CD8-positive, alpha-beta memory T cell (primary cell): ENCODE results near the gene CFAP53. TPM values are rescaled to one million over a fixed set of nuclear protein-coding genes. Genes with fewer than 3 reads are reported as not detected.

Experiments used
- CTCF ChIA-PET: fragments of 350-600 bp; sonication (Branson Sonifier 250); formaldehyde crosslinking; loops from one replicate; lab custom pipeline; 2021; ENCODE audit warnings: antibody characterized with exemption; lab: Charles Lee
- POLR2A ChIA-PET: fragments of 350-600 bp; sonication (Branson Sonifier 250); formaldehyde crosslinking; loops from one replicate; lab custom pipeline; 2021; ENCODE audit warnings: antibody characterized with exemption; lab: Charles Lee
- DNase-seq, 5 donors: peaks; one replicate each; pipeline versions ENCODE4 v3.0.0 to v3.0.0-alpha.2; 2020 to 2022; ENCODE audit warnings: mixed read lengths in 1 of 5
- H3K27ac ChIP-seq: one replicate; pipeline ENCODE4 v1.7.0; 2013; ENCODE audit warnings: low read depth, mild to moderate bottlenecking, low read length, moderate library complexity
- H3K27me3 ChIP-seq: 2 replicates; pipeline ENCODE4 v1.7.0; 2013; ENCODE audit warnings: low read length, mild to moderate bottlenecking; ENCODE audit not compliant: insufficient read depth, poor library complexity, severe bottlenecking
- H3K36me3 ChIP-seq: 2 replicates; pipeline ENCODE4 v1.7.0; 2013; ENCODE audit warnings: mild to moderate bottlenecking, low read length, moderate library complexity; ENCODE audit not compliant: insufficient read depth
- H3K4me1 ChIP-seq: 2 replicates; pipeline ENCODE4 v1.7.0; 2013; ENCODE audit warnings: mild to moderate bottlenecking, low read length, moderate library complexity; ENCODE audit not compliant: insufficient read depth
- H3K4me3 ChIP-seq: 2 replicates; pipeline ENCODE4 v1.7.0; 2013; ENCODE audit warnings: mild to moderate bottlenecking, low read length
- H3K9me3 ChIP-seq: 2 replicates; pipeline ENCODE4 v1.7.0; 2013; ENCODE audit warnings: mild to moderate bottlenecking, low read length
- H3K27ac Mint-ChIP-seq, 8 donors: one replicate each; pipeline ENCODE4 v1.8.0; 2020 to 2021; ENCODE audit warnings: mixed read lengths in 8 of 8, mild to moderate bottlenecking in 6 of 8, inconsistent platforms in 3 of 8, moderate library complexity in 3 of 8
- H3K27me3 Mint-ChIP-seq, 2 donors: one replicate each; pipeline ENCODE4 v1.8.0; 2020 to 2021; ENCODE audit warnings: mixed read lengths in 2 of 2, mild to moderate bottlenecking in 1 of 2, moderate library complexity in 1 of 2
- H3K36me3 Mint-ChIP-seq, 3 donors: one replicate each; pipeline ENCODE4 v1.8.0; 2020 to 2021; ENCODE audit warnings: mixed read lengths in 3 of 3, inconsistent platforms in 1 of 3, mild to moderate bottlenecking in 1 of 3
- H3K4me1 Mint-ChIP-seq, 3 donors: one replicate each; pipeline ENCODE4 v1.8.0; 2020 to 2021; ENCODE audit warnings: mixed read lengths in 3 of 3, inconsistent platforms in 1 of 3, mild to moderate bottlenecking in 1 of 3
- H3K4me3 Mint-ChIP-seq, 7 donors: one replicate each; pipeline ENCODE4 v1.8.0; 2020 to 2021; ENCODE audit warnings: mixed read lengths in 7 of 7, mild to moderate bottlenecking in 6 of 7, moderate library complexity in 4 of 7, inconsistent platforms in 2 of 7
- H3K9me3 Mint-ChIP-seq, 5 donors: one replicate each; pipeline ENCODE4 v1.8.0; 2020 to 2022; ENCODE audit warnings: mixed read lengths in 5 of 5, mild to moderate bottlenecking in 3 of 5, moderate library complexity in 2 of 5, inconsistent platforms in 1 of 5
- polyA plus RNA-seq: library from polyadenylated mRNA; unstranded; fragments of 300-500 nt; fragmentation: Illumina TruSeq; gene quantifications from one replicate; pipeline ENCODE4 v1.2.3, GENCODE V29; 2021
- total RNA-seq, 2 experiments: library from RNA; stranded (reverse); gene quantifications; one replicate each; pipeline ENCODE4 v1.2.3, GENCODE V29; 2021

The CFAP53 gene
- total and polyA plus RNA-seq, 3 experiments from 2014 or later, result 0.49 to 0.53 TPM; not detected in 1

- peak overlapping the region in 1 of 8 donors; percentile 63 for H3K27ac Mint-ChIP-seq
- no peaks in the 10 kb centered on the region for H3K9me3 ChIP-seq
- H3K9me3 Mint-ChIP-seq, result peaks cover 0 to 6% (median 4%) of the 10 kb centered on the region in 5 donors
- no peak overlapping the region for H3K4me3 ChIP-seq
- H3K27me3 Mint-ChIP-seq, result peaks cover 54 to 79% of the 10 kb centered on the region in 2 donors
- peaks cover 4% of the 10 kb centered on the region for H3K4me1 ChIP-seq
- no peak overlapping the region for H3K27ac ChIP-seq
- H3K4me1 Mint-ChIP-seq, result peaks cover 8 to 20% (median 19%) of the 10 kb centered on the region in 3 donors
- H3K36me3 Mint-ChIP-seq, result peaks cover 0 to 5% (median 0%) of the 10 kb centered on the region in 3 donors
- peak overlapping the region; percentile 34 to 85 (median 59) for H3K4me3 Mint-ChIP-seq
- ChIA-PET CTCF (interaction anchor here (1.6 kb wide), 1 partner anchor 685 kb away, joined by 4 read pairs; no protein-coding TSS in a partner anchor), POLR2A (no interaction called here)
- DNase-seq, result no peak
- no peaks in the 10 kb centered on the region for H3K36me3 ChIP-seq
- peaks cover 20% of the 10 kb centered on the region for H3K27me3 ChIP-seq
These were observed 70.6 kb downstream of the CFAP53 start for GRCh38 chr18:50195689-50196088.

- Histone ChIP-seq H3K4me1 (peaks cover 4% of the 10 kb centered on the region), H3K27ac (no peak within 1 kb of the TSS), H3K27me3 (peaks cover 20% of the 10 kb centered on the region), H3K9me3 (no peaks in the 10 kb centered on the region), H3K4me3 (no peak within 1 kb of the TSS), H3K36me3 (no peaks in the 10 kb centered on the region)
- peaks cover 8 to 20% (median 19%) of the 10 kb centered on the region in 3 donors for H3K4me1 Mint-ChIP-seq
- peak in 3 of 5 donors; percentile 4 to 37 (median 11) for DNase-seq
- peaks cover 0 to 5% (median 0%) of the 10 kb centered on the region in 3 donors for H3K36me3 Mint-ChIP-seq
- H3K4me3 Mint-ChIP-seq, result peak within 1 kb of the TSS; percentile 34 to 85 (median 64)
- H3K9me3 Mint-ChIP-seq, result peaks cover 0 to 4% (median 0%) of the 10 kb centered on the region in 5 donors
- POLR2A ChIA-PET, result no interaction called here
- peak within 1 kb of the TSS in 1 of 8 donors; percentile 63 for H3K27ac Mint-ChIP-seq
- peaks cover 51 to 77% of the 10 kb centered on the region in 2 donors for H3K27me3 Mint-ChIP-seq
- CTCF ChIA-PET, result interaction anchor here (1.6 kb wide), 1 partner anchor 684 kb away, joined by 4 read pairs; no protein-coding TSS in a partner anchor
These were observed 71.4 kb downstream of the CFAP53 start, which contains the start of gene MYO5B for GRCh38 chr18:50194631-50195532. Gene MYO5B (minus strand): TSS chr18:50195147. CDS start chr18:50194793, 354 bp downstream.

GRCh38 chr18:50193796-50194630 is 72.3 kb downstream of the CFAP53 start:
- peaks cover 49 to 77% of the 10 kb centered on the region in 2 donors for H3K27me3 Mint-ChIP-seq
- no peak overlapping the region for H3K4me3 ChIP-seq
- H3K4me1 Mint-ChIP-seq, result peaks cover 8 to 20% (median 19%) of the 10 kb centered on the region in 3 donors
- peaks cover 20% of the 10 kb centered on the region for H3K27me3 ChIP-seq
- ChIA-PET CTCF (no interaction called here), POLR2A (no interaction called here)
- H3K36me3 ChIP-seq, result no peaks in the 10 kb centered on the region
- H3K9me3 Mint-ChIP-seq, result peaks cover 0 to 2% (median 0%) of the 10 kb centered on the region in 5 donors
- H3K27ac ChIP-seq, result no peak overlapping the region
- peaks cover 4% of the 10 kb centered on the region for H3K4me1 ChIP-seq
- no peak overlapping the region for H3K27ac Mint-ChIP-seq
- peak overlapping the region; percentile 41 to 80 (median 63) for H3K4me3 Mint-ChIP-seq
- DNase-seq, result no peak
- H3K9me3 ChIP-seq, result no peaks in the 10 kb centered on the region
- H3K36me3 Mint-ChIP-seq, result peaks cover 0 to 5% (median 0%) of the 10 kb centered on the region in 3 donors

GRCh38 chr18:50192995-50193795 is 73.1 kb downstream of the CFAP53 start:
- Histone ChIP-seq H3K27ac (no peak overlapping the region), H3K36me3 (no peaks in the 10 kb centered on the region), H3K9me3 (no peaks in the 10 kb centered on the region), H3K4me1 (peaks cover 4% of the 10 kb centered on the region), H3K27me3 (peaks cover 17% of the 10 kb centered on the region), H3K4me3 (no peak overlapping the region)
- Mint-ChIP-seq H3K36me3 (peaks cover 0 to 5% (median 0%) of the 10 kb centered on the region in 3 donors), H3K27me3 (peaks cover 46 to 75% of the 10 kb centered on the region in 2 donors), H3K4me3 (peak overlapping the region; percentile 41 to 80 (median 63)), H3K27ac (no peak overlapping the region), H3K4me1 (peaks cover 8 to 20% (median 19%) of the 10 kb centered on the region in 3 donors), H3K9me3 (peaks cover 0 to 2% (median 0%) of the 10 kb centered on the region in 5 donors)
- no peak for DNase-seq
- POLR2A ChIA-PET, result no interaction called here
- CTCF ChIA-PET, result no interaction called here

- H3K4me1 Mint-ChIP-seq, result peaks cover 6 to 16% (median 15%) of the 10 kb centered on the region in 3 donors
- H3K27ac ChIP-seq, result no peak overlapping the region
- H3K9me3 Mint-ChIP-seq, result no peaks in the 10 kb centered on the region
- CTCF ChIA-PET, result interaction anchor here (2.2 kb wide), 1 partner anchor 166 kb away, joined by 5 read pairs; no protein-coding TSS in a partner anchor
- H3K27me3 Mint-ChIP-seq, result peaks cover 30 to 59% of the 10 kb centered on the region in 2 donors
- H3K4me3 Mint-ChIP-seq, result no peak overlapping the region
- H3K27me3 ChIP-seq, result peaks cover 15% of the 10 kb centered on the region
- no peaks in the 10 kb centered on the region for H3K9me3 ChIP-seq
- no peak overlapping the region for H3K4me3 ChIP-seq
- peaks cover 4% of the 10 kb centered on the region for H3K4me1 ChIP-seq
- no peak for DNase-seq
- H3K27ac Mint-ChIP-seq, result no peak overlapping the region
- H3K36me3 Mint-ChIP-seq, result no peaks in the 10 kb centered on the region
- POLR2A ChIA-PET, result no interaction called here
- no peaks in the 10 kb centered on the region for H3K36me3 ChIP-seq
These were observed 75.4 kb downstream of the CFAP53 start for GRCh38 chr18:50190926-50191325.

GRCh38 chr18:50190236-50190635 is 76.1 kb downstream of the CFAP53 start:
- Mint-ChIP-seq H3K27ac (no peak overlapping the region), H3K27me3 (peaks cover 23 to 55% of the 10 kb centered on the region in 2 donors), H3K9me3 (no peaks in the 10 kb centered on the region), H3K4me1 (peaks cover 3 to 10% (median 9%) of the 10 kb centered on the region in 3 donors), H3K4me3 (no peak overlapping the region), H3K36me3 (no peaks in the 10 kb centered on the region)
- H3K27ac ChIP-seq, result no peak overlapping the region
- peaks cover 9% of the 10 kb centered on the region for H3K27me3 ChIP-seq
- H3K4me3 ChIP-seq, result no peak overlapping the region
- POLR2A ChIA-PET, result no interaction called here
- CTCF ChIA-PET, result interaction anchor here (2.2 kb wide), 1 partner anchor 167 kb away, joined by 5 read pairs; no protein-coding TSS in a partner anchor
- H3K9me3 ChIP-seq, result no peaks in the 10 kb centered on the region
- DNase-seq, result no peak
- no peaks in the 10 kb centered on the region for H3K36me3 ChIP-seq
- no peaks in the 10 kb centered on the region for H3K4me1 ChIP-seq

- no peak overlapping the region for H3K4me3 ChIP-seq
- POLR2A ChIA-PET, result no interaction called here
- Mint-ChIP-seq H3K9me3 (no peaks in the 10 kb centered on the region), H3K36me3 (no peaks in the 10 kb centered on the region), H3K4me3 (no peak overlapping the region), H3K4me1 (peaks cover 3 to 9% (median 9%) of the 10 kb centered on the region in 3 donors), H3K27ac (no peak overlapping the region), H3K27me3 (peaks cover 26 to 60% of the 10 kb centered on the region in 2 donors)
- H3K27ac ChIP-seq, result no peak overlapping the region
- CTCF ChIA-PET, result interaction anchor here (2.2 kb wide), 1 partner anchor 168 kb away, joined by 5 read pairs; no protein-coding TSS in a partner anchor
- H3K36me3 ChIP-seq, result no peaks in the 10 kb centered on the region
- no peaks in the 10 kb centered on the region for H3K9me3 ChIP-seq
- peaks cover 11% of the 10 kb centered on the region for H3K27me3 ChIP-seq
- DNase-seq, result no peak
- H3K4me1 ChIP-seq, result no peaks in the 10 kb centered on the region
These were observed 77.1 kb downstream of the CFAP53 start for GRCh38 chr18:50189160-50189559.
